Parathyroid adenoma (tissue), 2 donors: ENCODE measurements around the gene PRR23C.

Experiments
- H2AFZ ChIP-seq: fragments of 300-600 bp; sonication (generic); one replicate; pipeline ENCODE4 v1.7.0; 2017; ENCODE audit warnings: antibody characterized with exemption, mild to moderate bottlenecking
- H3K27ac ChIP-seq: fragments of 300-600 bp; sonication (generic); one replicate; pipeline ENCODE4 v1.7.0; 2017
- H3K27me3 ChIP-seq: fragments of 300-600 bp; sonication (generic); one replicate; pipeline ENCODE4 v1.7.0; 2017; ENCODE audit warnings: low read length; ENCODE audit not compliant: control insufficient read depth, insufficient read depth
- H3K36me3 ChIP-seq: fragments of 300-600 bp; sonication (generic); one replicate; pipeline ENCODE4 v1.7.0; 2017; ENCODE audit warnings: low read length; ENCODE audit not compliant: control insufficient read depth, insufficient read depth
- H3K4me1 ChIP-seq: fragments of 300-600 bp; sonication (generic); one replicate; pipeline ENCODE4 v1.7.0; 2017; ENCODE audit warnings: control low read depth
- H3K4me2 ChIP-seq: fragments of 300-600 bp; sonication (generic); one replicate; pipeline ENCODE4 v1.7.0; 2017; ENCODE audit warnings: low read length
- H3K4me3 ChIP-seq: fragments of 300-600 bp; sonication (generic); one replicate; pipeline ENCODE4 v1.7.0; 2017; ENCODE audit warnings: low read depth, low read length
- H3K79me2 ChIP-seq: fragments of 300-600 bp; sonication (generic); one replicate; pipeline ENCODE4 v1.7.0; 2017; ENCODE audit warnings: control low read depth
- H3K9ac ChIP-seq: fragments of 300-600 bp; sonication (generic); one replicate; pipeline ENCODE4 v1.7.0; 2017; ENCODE audit warnings: mild to moderate bottlenecking
- H3K9me3 ChIP-seq: fragments of 300-600 bp; sonication (generic); one replicate; pipeline ENCODE4 v1.7.0; 2017; ENCODE audit warnings: low read length; ENCODE audit not compliant: control insufficient read depth
- CTCF ChIP-seq: fragments of 300-600 bp; sonication (generic); IDR thresholded peaks from one replicate; pipeline ENCODE4 v1.7.0; 2017; ENCODE audit warnings: antibody characterized with exemption, mild to moderate bottlenecking
- donor health status: primary hyperparathyroidism.

Gene PRR23C

GRCh38 chr3:139005356-139005993 is 39.2 kb downstream of the PRR23C start:
- Histone ChIP-seq H3K27me3 (no peaks in the 10 kb centered on the region), H2AFZ (no peak overlapping the region), H3K36me3 (no peaks in the 10 kb centered on the region), H3K79me2 (no peaks in the 10 kb centered on the region), H3K4me3 (no peak overlapping the region), H3K4me2 (no peak overlapping the region), H3K9ac (no peak overlapping the region), H3K9me3 (no peaks in the 10 kb centered on the region), H3K27ac (no peak overlapping the region), H3K4me1 (no peaks in the 10 kb centered on the region)
- no peak for TF ChIP-seq CTCF

DNA sequence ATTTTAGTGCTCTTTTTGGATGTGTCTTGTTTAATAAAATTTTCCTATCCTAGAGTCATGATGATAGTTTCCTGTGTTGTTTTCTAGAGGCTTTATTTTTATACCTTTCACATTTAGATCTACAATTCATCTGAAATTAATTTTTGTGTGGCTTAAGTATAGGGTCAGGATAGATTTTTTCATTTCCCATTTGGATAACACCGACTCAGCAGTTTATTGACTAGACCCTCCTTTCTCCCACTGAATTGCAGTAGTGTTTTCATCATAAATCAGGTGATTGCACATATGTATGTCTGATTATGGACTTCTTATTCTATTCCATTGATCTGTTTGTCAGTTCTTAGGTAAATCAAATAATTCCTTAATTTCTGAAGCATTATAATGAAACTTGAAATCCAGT is 49.0 kb downstream of the PRR23C start:
- Histone ChIP-seq H3K36me3 (no peaks in the 10 kb centered on the region), H3K4me3 (no peak overlapping the region), H3K27me3 (no peaks in the 10 kb centered on the region), H3K4me1 (no peaks in the 10 kb centered on the region), H2AFZ (no peak overlapping the region), H3K79me2 (no peaks in the 10 kb centered on the region), H3K9me3 (no peaks in the 10 kb centered on the region), H3K4me2 (no peak overlapping the region), H3K27ac (no peak overlapping the region), H3K9ac (no peak overlapping the region)
- no peak for TF ChIP-seq CTCF
